Tongue (tissue), 2 donors: ENCODE results near the gene FLCN. TPM values are rescaled to one million over a fixed set of nuclear protein-coding genes. Genes with fewer than 3 reads are reported as not detected.
"Not testable (repeated sequence)": the region's sequence is repeated elsewhere in the genome, so short reads cannot be mapped to it uniquely, and the experiment has no call there.

Experiments
- DNase-seq: peaks from one replicate; pipeline ENCODE4 v3.0.0-alpha.2; 2015
- total RNA-seq: library from RNA; depleted of rRNA; stranded (reverse); fragments of >200 nt; gene quantifications from one replicate; pipeline ENCODE4 v1.2.3, GENCODE V29; 2014

Gene FLCN
- total RNA-seq, 1 donor from 2014 or later = 58.9 TPM

DNA sequence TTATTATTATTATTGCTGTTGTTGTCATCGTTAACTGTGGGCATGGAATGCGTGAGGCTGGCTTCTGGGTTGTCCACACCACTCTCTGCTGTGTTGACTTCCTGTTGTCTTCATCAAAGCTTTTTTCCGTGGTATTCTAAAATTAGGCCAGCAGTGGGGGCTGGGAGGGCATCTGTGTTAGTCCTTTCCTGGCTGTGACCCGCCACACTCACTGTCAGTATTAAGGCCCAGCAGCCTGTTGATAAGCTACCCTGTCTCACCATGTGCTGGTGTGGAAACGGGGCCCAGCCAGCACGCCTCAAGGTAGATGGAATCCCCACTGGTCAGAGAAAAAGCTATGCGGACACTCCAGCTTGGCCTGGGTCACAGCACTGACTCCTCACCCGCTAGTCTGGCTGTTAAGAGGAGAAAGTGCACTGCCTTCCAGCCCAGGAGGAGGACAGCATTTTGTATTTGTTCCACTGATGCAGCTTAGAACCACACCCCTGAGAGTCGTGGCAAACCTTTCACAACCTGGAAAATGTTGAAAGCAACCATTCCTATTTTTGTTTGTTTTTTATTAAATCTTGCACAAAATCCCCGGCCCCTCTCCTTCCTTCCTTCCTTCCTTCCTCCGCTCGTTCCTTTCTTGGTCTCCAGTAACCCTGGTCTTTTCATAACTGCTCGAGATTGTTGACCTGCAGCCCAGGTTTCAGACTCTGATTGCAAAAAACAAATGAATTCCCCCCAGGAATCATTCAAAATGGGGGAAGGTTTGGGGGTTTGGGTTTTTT is 51.8 kb downstream of the FLCN start:
- not testable (repeated sequence) for DNase-seq

DNA sequence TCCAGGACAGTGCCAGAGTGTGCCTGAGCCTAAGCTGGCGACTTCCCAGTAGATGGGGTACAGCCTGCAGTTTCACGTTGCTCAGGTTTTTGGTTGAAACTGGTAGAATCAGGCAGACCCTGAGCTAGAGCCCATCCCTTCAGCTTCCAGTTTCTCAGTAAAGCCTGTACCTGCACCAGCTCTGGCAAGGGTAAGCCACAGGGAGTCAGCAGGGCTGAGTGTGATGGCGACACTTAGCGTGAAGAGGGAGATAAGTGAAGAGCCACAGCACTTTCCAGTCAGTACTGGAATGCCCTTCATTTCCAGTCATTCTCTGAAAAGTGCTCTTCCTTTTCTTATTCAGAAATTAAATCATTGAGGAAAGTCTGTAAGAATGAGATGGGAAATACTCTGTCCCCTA is 53.2 kb downstream of the FLCN start:
- DNase-seq = no peak

DNA sequence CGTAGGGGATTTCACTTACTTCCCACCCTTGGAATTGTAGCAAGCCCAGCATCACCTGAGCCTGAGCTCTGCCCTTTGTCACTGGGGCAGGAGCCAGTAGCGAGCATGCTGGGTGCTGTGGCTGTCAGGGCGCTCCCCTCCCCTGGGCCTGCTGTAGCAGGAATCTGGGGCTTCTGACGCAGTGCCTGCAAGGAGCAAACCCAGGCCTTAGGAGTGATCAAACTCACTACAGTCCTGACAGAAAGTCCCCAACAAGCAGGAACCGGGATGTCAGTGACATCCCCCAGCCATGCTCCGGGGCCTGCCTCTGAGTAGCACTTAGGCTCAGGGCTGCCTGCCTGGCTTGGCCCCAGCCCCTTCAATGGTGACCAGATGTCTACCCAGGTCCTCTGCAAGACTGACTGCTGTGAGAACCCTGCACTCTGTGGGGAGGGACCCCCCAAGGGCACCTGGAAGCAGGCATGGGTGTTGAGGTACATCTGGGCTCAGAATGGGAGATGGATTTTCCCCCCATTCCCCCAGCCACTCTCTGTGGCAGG is 54.3 kb downstream of the FLCN start:
- no peak for DNase-seq

DNA sequence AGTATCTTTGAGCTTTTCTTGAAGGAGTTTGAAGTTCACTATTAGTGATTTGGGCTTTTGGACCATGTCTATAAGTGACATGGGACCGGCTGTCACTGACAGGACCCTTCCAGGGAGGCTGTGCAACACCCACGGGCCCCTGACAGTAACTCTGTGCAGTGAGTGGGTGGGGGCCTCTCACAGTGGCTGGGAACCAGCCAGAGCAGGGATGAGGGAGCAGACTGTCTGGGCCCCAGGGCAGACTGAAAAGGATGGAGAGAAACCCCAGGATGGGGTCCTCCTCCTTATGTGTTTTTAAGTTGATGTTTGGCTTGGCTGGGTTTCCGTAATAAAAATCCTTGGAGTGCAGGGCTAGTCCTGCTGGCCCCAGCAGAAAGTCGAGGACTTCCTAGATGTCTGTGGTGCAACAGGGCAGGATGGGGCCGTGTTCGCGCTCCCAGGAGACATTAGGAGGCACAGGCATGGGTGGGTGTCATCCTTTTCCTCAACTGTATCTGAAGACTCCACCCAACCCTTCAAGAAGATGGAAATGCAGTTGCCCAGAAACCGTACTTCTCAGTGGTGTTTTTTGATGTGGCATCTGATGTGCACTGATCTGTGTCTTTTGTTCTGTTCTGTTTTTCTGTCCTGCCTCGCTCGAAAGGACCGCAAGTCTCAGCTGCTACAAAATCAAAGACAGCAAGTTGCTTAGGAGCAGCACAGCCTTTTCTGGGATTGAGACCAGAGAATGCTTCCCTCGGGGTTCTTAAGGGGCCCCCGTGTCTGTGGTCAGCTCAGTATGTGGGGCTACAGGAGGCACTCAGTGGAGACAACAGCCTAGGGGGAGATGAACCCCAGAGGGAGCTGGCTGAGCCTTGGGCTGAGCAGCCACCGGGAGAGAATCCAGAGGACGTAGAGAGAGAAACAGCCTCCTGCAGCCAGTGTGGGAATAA is 55.0 kb downstream of the FLCN start:
- no peak for DNase-seq

DNA sequence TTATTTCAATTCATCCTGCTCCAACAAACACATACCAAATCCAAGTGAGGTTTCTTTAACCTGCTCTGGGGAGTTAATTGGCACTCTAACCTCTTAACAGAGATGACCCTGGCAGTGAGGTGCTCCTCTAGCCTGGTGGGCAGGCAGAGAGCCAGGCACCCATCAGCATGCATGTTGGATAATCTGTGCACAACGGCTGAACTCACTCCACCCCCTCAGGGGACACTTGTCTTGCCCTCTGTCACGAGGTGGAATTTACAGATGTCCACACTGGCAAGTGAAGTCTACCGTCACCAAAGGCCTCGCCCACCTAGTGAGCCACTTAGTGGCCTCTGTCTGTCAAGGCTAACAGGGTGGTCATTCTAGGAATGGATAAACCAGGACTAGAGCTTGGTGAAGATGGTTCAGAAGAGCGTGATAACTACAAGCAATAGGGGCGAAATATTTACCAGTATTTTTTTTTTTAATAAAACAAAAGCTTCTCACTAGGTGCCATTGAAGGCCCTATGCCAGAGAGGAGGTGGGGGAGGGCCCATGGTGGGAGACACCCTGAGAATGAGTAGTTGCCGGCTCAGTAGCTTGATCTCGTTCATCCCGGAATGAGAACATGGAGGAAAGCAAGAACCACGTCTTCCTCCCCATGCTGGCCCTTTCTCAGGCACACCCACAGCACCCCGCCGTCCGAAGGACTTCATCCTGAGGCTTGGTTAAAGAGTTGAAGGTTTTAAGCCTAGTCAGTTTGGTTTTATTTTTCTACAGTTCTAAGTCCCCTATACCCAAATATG is 56.0 kb downstream of the FLCN start:
- no peak for DNase-seq

DNA sequence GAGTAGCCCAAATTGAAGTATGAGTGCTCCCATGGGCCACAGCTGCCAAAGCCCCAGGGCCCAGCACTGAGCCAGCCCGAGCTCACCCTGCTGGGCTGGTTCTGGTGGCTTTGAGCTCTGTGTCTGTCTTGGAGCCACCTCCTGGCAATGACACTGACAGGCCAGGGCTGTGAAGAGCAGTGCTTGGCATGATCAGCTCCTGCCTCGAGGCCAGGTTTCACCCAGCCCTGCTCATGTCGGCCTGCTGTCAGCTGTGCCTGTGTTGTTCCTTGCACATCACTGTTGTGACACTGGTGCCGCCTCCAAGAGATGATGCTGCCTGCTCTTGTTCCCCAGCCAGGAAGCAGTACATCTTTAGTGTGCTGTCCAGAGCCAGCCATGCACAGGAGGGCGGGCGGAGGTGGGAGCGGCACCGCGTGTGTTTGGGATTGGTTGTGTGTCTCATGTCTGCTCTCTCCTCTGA is 56.8 kb downstream of the FLCN start:
- DNase-seq = no peak

DNA sequence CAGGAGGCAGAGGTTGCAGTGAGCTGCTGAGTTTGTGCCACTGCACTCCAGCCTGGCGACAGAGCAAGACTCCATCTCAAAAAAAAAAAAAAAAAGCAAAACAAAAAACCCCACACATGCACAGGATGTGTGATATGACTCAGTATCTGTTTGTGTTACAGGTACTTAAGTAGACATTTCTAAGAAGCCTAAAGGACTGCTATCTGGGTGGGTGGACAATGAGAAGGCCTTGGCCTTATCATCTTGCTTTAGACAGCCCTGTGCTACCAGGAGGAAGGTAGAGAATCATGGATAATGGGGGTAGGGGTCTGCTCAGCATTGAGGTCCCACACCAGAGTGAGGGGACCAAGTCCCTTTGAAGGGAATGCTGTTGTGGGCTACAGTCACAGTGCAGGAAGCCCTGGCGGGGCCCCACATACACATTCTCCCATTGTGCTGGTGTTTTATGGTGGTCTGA is 57.6 kb downstream of the FLCN start:
- no peak for DNase-seq

DNA sequence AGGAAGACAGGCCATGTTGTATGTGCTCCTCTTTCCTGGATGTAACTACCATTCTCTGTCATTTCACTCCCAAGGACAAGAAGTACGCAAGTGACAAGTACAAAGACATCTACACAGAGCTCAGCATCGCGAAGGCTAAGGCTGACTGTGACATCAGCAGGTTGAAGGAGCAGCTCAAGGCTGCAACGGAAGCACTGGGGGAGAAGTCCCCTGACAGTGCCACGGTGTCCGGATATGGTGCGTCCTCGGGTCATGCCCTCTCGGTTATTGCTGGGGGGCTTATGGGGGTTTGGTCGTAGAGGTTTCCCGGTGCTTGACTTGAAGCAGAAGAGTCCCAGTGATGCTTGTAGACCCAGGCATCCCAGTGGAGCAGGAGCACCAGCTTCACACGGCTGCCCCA is 59.8 kb downstream of the FLCN start:
- no peak for DNase-seq

DNA sequence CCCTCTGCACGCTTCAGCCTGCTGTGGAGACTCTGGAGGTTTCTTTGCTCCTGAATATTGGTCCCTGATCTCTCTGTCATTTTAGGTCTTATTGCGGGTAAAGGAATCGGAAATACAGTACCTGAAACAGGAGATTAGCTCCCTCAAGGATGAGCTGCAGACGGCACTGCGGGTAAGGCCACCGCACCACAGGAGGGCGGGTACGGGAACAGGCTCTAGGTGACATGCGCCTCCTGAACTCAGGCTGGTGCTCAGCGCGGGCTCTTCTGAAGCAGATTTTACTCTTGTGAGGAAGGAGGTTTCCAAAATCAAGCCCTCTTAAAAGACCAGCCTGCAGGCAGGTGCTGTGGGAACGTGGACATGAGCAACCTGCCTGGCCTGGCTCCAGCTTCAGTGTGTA is 60.6 kb downstream of the FLCN start:
- no peak for DNase-seq

DNA sequence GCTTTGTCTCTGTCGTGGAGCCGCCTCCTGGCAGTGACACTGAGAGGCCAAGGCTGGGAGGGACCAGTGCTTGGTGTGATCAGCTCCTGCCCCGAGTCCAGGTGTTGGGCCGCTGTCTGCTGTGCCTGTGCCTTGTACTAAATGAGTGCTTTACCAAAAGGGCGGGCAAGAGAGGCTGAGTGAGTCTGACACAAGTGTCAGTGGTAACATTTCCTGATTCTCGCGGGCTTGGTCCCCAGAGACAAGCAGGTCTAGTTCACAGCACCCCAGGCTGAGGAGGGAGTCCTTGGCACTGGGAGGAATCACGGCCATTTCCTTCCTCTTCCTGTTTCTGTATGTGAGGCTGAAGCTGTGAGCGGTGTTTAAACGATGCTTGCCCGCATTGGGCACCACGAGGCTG is 61.1 kb downstream of the FLCN start:
- DNase-seq = no peak

DNA sequence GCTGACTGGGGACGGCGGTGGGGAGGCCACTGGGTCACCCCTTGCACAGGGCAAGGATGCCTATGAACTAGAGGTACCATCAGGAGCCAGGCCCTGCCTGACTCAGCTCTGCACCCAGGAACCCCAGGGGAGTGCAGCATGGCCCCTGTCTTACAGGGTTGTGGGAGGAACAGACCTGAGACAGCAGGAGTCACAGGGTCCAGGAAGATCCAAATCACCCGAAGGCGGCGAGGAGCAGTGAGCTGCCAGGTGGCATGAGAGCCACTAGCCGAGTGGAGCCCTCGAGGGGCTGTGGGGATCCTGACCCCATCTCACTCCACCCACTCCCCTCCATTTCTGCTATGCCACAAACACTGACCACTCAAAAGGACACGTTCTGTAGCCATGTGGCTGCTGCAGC is 61.6 kb downstream of the FLCN start:
- DNase-seq = no peak

DNA sequence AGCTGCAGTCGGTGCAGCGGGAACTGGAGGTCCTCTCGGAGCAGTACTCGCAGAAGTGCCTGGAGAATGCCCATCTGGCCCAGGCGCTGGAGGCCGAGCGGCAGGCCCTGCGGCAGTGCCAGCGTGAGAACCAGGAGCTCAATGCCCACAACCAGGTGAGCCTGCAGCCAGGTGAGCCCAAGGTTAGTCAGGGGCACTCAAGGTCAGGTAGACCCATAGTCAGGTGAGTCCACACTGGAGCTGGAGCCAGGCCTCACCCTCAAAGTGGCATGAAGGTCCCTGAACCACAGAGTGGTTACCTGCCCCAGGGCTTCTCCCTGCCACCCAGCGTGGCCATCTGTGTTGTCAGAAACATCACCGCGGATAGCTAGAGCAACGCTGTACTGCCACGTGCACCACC is 63.0 kb downstream of the FLCN start:
- no peak for DNase-seq

DNA sequence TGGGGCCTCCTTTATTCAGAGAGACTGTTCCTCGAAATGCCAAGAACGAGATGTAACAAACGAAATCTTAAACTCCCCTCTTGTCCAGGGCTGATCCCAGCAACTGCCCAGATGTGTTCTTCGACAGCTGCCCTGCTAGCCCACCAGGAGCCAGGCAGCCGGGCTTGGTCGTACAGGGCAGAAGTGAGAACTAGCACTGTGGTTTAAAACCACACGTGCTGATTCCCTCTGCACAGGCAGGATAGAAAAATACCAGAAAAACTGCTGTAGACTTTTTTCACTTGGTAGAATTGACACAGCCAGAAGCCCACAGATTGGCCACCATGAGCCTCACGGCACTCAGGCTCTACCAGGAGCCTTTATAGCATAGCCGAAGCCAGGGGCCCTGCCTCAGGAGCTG is 64.0 kb downstream of the FLCN start:
- DNase-seq = no peak

DNA sequence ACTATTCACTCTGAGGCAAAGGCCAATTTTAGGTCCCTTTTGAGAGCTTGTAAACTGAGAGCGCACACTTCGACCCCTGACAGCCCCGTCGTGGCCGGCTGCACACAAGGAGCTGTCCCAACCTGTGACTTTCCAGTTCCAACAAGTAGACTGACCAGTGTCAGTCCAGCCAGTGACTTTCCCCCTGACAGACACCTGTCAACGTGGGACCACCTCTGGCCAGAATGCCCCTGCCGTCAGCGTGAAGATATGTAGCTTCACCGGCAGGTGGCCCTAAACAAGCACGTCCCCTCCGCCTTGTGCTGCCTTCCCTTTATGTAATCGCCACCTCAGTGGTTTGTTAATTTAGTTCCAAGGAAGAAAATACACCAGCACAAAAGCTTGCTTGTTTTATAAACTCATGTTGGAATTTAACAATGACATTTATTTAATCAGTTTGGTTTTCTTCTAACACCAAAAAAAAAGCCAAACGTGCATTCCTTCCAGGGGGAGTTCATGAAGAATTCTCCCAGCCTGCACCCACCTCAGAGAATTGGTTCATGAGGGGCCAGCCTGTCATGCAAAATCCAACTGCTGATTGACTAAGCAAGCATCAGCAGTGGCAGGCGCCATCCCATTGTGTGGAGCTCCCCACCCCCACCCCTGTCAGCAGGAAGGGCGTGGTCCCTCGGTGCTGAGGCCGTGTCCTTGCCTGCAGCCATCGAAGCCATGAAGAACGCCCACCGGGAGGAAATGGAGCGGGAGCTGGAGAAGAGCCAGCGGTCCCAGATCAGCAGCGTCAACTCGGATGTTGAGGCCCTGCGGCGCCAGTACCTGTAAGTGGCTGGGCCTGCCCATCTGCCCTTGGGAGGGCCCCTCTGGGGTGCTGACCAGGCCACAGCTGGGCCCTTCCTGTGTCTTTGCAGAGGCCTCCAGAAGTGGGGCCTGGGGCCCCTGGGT is 64.7 kb downstream of the FLCN start:
- DNase-seq = no peak

DNA sequence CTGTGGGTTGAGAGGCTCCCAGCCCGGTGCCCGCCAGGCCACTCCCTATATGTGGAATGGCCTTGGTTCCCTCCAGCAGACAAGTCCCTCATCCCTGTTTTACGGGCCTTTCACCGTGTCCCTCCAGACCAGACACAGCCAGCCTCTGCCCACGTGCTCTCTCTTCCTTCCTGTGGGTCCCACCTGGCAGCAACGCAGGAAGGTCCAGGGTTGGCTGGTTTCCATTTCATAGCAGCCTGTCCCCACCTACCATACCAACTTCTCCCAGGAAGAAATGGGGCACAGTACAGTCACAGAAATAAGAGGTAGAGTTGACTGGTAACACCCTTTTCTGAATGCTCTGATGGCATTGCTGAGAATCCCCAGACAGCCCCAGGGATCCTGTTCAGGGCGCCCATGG is 65.8 kb downstream of the FLCN start:
- no peak for DNase-seq

DNA sequence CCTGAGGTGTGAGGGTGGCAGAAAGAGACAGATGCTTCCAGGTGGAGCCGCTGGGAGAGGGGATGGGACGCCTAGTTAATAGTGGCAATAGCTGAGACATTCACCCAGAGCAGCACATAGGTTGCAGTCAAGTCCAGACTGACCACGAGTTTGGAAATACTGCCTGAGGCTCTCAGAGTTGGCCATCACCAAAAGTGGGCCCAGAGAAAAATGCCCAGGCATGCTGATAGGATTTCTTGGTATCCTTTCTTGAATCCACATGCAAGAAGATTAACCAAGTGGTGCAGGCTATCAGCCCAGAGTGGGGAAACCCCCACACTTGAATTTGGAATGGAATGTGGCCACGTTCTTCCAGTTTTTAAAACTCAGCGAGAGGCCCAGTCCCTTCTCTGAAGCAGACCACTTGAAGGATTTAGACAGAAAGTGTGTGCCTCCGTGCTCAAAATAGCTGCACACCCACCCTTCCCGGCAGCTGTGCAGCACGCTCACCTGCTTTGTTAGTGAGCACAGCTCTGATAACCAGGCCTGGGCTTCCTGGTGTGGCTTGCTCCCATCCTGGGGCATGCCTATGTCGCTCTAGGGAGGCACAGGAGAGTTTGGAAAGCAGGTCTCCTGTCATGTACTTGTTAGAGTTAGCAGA is 66.5 kb downstream of the FLCN start:
- DNase-seq = peak; percentile 54

DNA sequence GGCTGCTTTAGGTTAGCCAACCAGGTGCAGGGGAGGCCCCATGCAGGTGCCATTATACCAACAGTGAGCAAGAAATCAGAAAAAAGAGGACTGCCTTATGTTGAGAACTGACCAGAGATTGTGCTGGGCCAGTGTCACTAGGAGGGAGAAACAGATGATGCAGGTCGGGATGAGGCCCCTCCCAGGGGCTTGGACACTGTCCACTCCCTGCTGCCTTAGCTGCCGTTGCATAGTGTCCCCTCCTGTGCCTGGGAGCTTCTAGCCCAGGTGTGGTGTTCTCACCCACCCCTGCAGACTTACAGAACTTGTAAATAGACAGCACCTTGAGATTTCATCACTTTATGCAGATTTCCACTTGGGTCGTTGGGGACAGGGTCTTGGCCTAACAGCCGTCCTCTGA is 67.6 kb downstream of the FLCN start:
- no peak for DNase-seq

DNA sequence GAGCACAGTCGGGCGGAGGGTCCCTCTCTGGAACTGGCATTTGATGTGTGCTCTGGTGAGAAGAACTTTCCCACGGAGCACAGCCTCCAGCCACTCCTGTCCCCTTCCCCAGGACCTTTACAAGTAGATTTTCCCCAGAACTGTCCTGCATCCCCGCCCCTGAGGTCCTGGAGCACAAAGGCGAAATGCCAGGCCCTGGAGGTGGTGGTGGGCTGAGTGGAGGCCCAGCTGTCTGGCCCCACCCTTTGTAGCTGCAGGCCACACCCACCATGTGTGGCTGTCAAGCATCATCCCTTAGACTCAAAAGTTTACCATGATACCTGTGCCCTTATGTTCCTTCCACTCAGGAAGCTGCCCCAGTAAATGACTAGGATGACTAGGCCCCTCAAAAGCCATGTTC is 68.6 kb downstream of the FLCN start:
- DNase-seq = no peak

DNA sequence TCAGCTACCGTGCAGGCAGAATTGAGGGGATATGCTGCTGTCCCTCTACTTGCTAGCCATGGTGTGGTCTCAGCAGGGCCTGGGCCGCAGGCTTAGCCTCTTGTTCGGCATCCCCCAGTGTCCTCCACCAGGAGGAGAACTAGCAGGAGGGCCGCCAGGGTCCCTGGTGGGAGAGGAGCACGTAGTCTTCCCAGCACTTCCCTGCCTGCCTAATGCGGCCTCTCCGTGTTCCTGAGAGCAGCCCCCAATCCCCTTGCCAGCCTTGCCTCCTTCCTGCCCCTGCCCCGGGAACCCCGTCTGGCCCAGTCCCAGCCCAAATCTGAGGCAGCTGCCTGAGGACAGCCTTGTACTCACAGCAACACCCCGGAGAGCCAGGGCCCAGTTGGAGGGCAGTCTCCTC is 69.0 kb downstream of the FLCN start:
- no peak for DNase-seq

DNA sequence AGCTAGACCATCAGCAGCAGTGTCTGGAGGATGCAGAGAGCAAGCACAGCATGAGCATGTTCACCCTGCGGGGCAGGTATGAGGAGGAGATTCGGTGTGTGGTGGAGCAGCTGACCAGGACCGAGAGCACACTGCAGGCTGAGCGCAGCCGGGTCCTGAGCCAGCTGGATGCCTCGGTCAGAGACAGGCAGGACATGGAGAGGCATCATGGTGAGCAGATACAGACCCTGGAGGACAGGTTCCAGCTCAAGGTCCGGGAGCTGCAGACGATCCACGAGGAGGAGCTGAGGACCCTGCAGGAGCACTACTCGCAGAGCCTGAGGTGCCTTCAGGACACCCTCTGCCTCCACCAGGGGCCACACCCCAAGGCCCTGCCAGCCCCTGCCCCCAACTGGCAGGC is 69.6 kb downstream of the FLCN start:
- no peak for DNase-seq

DNA sequence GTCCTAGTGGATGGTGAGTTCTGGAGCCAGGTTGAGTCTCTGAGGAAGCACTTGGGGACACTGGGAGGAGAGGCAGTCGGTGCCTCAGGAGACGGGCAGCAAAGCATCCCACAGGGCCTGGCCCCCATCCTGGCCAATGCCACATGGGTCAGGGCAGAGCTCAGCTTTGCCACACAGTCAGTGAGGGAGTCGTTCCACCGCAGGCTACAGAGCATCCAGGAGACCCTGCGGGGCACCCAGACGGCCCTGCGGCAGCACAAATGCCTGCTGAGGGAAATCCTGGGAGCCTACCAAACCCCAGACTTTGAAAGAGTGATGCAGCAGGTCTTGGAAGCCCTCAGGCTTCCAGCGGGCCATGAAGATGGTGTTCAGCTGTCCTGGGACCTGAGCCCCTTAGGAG is 70.5 kb downstream of the FLCN start:
- no peak for DNase-seq
